ENCODE results near the gene ZNF710.
"Not testable (repeated sequence)": the region's sequence is repeated elsewhere in the genome, so short reads cannot be mapped to it uniquely, and the experiment has no call there.

ZNF710 gene

GRCh38 chr15:90083954-90084607 lies 83.0 kb downstream of the ZNF710 start:
- DNase-seq, result no peak

DNA sequence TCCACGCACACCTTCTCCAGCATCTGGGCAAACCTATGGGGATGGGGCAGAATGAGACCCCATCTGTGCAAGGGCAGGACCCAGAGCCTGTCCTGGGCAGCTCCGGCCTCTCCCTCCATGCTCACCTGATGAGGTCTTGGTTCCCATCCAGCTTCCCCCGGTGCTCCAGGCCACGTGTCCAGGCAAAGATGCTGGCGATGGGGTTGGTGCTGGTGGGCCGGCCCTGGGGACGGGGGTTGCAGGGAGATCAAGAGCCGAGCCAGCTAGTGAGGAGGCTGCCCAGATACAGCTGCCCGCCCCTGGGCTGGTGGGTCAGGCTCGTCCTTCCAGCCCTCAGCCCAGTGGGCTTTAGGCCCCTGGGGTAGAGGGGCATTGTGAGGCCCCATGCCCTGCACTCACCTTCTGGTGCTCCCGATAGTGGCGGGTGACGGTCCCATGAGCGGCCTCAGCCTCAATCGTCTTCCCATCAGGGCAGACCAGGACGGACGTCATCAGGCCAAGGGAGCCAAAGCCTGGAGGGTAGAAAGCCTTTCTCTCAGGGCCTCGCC lies 83.8 kb downstream of the ZNF710 start:
- no peak for DNase-seq

DNA sequence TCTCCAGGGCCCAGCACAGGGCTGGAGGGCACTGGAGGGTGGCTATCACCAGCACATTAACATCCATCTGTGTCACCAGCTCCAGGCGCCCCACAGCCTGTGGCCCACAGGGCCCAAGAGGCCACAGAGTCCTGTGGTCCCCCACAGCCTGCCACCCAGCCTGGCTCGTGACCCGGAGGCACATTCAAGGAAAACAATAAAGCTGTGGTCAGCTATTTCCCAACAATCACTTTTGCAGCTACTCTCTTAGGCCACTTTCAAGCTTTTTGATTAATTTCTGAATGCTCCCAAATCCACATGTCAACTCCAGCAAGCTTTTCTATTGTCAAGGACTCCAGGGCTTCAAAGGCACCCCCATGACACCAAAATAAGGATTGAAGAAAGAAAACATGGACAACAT lies 84.4 kb downstream of the ZNF710 start:
- DNase-seq, result no peak

DNA sequence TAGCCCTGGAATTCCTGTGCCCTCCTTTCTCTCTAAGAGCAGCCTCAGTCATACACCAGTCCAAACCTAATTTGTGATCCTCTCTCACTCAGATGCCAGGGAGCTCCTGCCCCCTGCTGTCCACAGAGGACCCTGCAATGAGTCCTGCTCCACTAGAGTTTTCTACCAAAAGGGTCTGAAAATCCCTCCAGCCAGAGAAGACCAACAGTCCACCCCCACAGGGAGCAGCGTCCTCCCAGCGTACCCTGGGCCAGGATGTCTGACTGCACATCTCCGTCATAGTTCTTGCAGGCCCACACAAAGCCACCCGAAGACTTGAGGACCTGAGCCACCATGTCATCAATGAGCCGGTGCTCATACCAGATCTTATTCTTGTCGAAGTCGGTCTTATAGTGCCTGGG lies 85.7 kb downstream of the ZNF710 start:
- DNase-seq, result no peak

DNA sequence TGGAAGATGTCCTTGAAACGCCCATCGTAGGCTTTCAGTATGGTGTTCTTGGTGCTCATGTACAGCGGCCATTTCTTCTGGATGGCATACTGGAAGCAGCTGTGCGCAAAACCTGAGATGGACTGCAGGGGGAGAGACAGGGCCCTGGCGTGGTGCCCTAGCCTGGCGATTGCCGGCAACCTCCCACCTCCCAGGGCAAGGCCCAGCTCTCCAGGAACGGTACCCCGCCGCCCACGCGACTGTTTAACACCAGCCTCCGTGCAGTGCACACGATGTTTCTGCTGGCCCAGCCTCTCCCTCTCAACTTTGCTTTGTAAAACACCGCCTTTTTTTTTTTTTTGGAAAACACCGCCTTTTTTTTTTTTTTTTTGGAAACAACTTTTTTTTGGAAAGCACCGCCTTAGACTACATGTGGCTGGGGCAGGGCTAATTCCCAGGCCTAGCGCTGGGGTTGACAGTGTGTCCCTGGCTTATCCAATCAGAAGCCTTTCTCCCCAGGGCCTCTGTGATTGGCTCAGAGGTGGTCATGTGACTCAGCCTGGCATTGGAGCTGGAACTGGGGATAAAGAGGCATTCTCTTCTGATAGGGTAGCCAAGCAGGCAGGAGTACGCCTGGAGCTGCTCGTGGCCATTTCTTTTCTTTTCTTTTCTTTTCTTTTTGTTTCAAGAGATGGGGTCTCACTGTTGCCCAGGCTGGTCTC lies 86.5 kb downstream of the ZNF710 start:
- no peak for DNase-seq

GRCh38 chr15:90090226-90090848 lies 89.2 kb downstream of the ZNF710 start:
- DNase-seq, result no peak

DNA sequence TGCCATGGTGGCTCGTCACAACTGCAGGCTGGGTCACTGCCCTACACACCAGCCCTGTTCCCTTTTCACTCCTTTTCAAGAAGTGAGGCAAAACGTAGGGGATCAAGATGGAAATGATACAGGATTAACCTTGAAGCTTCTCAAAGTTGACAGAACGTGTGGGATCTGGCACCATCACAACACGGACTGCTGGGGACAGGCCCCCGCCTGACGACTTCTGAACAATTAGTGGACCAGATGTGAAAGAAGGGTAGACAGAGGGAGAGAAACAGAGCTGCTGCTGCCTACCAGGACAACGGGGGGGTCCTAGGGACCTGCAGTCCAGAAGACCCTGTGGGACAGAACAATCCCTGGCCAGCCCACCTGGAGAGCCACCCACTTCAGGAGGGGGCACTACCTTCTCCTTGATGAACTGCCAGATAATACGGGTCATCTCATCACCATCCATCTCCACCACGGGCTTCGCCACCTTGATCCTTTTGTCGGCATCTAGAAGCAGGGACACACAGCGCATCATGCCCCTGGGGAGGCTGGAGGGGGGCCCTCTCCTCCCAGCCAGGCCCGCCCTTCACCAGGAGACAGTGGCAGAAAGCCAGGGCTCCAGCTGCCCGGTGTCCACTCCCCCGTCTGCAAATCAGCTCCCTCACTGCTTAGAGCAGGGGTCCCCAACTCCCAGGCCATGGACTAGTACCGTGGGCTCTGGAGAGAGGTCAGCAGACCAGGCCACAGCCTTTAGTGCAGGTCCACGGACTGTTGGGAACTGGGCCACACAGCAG lies 90.2 kb downstream of the ZNF710 start:
- DNase-seq, result no peak

- no peak for DNase-seq
Measured at GRCh38 chr15:90095521-90095959, 94.4 kb downstream of the ZNF710 start.

DNA sequence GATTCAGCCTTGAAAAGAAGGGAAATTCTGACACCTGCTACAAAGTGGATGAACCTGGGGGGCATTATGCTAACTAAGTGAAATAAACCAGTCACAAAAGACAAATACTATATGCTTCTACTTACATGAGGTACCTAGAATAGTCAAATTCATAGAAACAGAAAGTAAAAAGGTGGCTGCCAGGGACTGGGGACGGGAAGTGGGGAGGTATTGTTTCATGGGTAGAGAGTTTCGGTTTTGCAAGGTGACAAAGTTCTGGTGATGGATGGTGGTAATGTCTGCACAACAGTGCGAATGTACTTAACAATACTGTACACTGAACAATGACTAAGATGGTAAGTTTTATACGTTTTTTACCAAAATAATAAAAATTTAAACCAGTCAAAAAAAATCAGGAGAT lies 96.4 kb downstream of the ZNF710 start:
- DNase-seq, result no peak

- no peak for DNase-seq
Measured at GRCh38 chr15:90099072-90099867, 98.1 kb downstream of the ZNF710 start.

GRCh38 chr15:90099868-90100831 lies 99.0 kb downstream of the ZNF710 start:
- no peak for DNase-seq

DNA sequence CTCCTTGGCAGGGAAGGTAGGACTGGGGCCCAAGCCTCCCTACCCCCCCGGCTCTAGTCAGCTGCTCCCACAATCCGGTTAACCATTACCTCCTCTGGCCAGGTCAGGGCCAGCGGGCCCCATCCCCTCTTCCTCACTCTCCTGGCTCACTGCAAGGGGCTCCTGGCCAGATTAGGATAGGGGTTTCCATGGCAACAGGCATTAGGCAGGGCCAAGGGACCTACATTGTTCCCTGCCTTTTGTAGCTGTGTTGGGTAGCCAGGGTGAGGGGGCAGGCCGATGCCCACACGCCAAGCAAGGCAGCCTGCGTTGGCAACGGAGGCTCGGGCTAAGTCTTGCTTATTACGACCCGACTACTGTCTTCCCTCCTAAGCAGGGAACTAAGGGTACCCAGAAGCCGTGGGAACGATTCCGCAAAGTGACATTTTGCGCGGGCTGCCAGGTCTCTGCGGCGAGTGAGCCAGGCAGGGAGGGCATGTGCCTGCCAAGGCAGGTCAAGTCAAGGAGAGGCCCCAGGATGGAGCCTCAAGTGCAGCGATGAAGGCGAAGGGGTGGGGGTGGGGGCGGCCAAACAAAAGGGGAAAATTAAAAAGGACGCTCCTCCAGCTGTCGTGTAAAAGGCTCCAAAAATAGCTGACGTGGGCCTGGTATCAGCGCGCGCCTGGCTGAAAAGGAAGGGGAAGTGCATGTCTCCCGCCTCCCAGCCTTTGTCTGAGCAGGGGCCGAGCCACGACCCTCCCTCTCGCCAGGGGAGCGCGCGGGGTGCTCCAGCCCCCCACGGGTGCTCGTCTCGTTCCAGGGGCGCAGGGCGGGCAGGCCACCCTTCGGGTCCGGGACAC lies 100.2 kb downstream of the ZNF710 start:
- no peak for DNase-seq

DNA sequence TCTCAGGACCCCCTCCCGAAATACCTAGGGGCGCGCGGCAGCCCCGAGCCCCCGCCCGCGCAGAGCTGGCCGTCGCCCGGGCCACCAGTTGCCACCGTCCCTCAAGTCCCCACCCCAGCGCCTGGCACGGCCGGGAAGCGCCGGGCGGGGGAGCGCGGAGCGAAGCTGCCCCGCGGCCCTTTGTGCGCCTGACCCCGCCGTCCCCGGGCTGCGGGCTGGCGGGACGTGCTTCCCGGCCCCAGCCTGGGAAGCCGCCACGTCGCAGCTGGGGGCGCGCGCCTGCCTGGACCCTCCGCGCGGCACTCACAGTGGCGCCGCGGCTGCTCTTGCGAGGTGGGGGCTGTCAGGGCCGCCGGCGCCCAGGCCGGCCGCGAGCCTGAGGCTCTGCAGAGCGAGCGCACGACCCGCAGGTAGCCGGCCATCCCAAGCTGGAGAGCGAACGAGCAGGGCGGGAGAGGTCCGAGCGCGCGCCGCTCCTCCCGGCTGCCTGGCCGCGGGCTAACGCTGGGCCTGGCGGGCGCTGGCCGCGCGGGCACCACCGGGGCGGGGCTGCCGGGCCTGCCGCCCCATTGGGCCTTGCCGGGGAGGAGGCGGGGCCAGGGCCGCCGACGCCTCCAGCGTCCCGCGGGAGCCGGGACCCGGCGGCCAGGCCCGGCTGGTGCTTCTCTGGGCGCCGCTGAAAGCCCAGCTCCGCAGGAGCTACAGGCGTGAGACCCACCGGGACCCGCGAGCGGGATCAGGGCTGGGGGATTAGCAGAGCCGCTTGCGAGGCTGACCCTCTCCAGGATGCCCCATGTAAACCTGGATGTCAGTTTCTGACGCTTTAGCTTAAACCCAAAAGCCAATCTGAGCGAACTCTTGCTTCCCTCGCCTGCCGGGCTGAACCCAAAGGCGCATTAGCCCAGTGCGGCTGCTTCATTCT lies 101.1 kb downstream of the ZNF710 start, which contains the start of gene IDH2:
Gene IDH2 (minus strand): TSS at position 500 of the 922 bp plus-strand sequence. CDS start 78 bp downstream, at position 422.
- DNase-seq, result peak; percentile 54

- no peak for DNase-seq
Measured at GRCh38 chr15:90103701-90104329, 102.7 kb downstream of the ZNF710 start.

DNA sequence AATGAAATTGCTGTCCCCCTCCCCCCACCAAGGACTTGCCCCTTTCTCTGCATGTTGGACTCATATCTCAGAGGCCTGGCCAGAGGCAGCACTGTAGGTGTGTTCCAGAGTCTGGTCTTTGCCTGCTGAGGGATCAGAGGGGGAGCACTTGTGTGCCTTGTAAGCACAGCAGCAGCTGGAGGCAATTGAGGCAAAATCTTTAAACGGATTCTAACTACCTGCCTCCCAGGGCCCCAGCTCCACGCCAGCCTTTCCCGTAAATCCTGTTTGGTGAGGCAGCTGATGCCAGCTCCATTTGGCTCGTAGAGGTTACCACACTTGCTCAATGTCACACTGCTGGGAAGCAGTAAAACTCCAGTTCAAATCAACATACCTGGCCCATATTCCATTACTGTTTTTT lies 103.4 kb downstream of the ZNF710 start:
- no peak for DNase-seq

GRCh38 chr15:90105521-90105920 lies 104.4 kb downstream of the ZNF710 start:
- no peak for DNase-seq

DNA sequence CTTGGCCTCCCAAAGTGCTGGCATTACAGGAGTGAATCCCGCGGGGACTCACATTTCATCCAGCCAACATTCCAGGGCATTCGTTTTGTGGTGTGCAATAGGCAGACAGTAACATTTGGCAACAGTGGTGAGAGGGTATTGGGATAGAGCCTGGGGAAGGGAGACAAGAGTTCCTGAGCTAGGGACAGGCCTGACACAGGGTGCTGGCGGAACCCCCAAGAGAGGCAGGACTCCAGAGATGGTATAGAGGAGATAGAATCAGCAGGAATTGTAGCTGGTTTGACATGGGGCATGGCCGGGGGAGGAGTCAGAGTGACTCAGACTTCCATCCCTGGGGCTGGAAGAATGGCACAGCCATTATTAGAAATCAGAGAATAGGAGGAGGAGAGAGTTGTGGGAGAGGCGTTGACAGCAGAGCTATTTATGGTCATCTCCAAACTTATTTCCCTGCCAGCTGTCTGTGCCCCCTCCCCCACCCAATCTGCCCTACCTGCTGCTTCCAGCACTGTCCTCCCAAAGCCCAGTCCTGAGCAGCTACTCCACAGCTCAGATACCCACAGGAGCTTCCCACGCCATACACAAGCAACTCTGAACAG lies 105.5 kb downstream of the ZNF710 start:
- DNase-seq, result no peak

DNA sequence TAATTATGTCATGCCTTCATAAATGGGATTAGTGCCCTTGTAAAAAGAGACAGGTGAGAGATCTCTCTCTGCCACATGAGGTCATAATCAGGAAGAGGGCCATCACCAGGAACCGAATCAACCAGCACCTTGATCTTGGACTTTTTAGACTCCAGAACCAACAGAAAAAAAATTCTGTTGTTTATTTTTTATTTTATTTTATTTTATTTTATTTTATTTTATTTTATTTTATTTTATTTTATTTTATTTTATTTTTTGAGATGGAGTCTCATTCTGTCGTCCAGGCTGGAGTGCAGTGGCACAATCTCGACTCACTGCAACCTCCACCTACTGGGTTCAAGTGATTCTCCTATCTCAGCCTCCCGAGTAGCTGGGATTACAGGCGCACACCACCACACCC lies 106.9 kb downstream of the ZNF710 start:
- not testable (repeated sequence) for DNase-seq
